EL (cell line): ENCODE results near the gene CD151.

ENCODE experiments used
- DNase-seq: peaks from one replicate; pipeline ENCODE4 v3.0.0-alpha.2; 2016

CD151 gene

DNA sequence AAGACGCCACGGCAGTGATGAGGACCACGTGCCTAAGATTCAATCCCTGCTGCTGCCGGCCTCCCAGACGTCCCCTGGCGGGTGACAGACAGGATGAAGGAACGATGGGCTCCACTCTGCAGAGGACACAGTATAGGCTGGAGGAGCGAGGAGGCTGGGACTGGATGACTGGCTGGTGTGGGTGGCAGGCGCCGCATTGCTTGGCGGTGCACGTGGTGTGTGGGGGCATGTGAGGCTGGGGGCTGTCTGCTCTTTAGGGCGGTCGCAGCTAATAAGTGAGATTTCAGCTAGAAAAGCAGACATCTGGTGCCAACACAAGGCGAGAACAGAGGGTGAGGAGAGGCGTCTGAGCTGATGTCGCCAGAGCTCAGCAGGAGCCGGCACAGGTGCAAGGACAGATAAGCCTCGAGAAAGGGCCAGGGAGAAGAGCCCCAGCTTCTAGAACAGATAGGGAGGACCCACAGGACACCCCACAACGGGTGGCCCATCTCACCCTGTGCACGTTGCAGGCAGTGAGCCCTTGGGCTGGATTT is 43.1 kb downstream of the CD151 start:
- DNase-seq = no peak

DNA sequence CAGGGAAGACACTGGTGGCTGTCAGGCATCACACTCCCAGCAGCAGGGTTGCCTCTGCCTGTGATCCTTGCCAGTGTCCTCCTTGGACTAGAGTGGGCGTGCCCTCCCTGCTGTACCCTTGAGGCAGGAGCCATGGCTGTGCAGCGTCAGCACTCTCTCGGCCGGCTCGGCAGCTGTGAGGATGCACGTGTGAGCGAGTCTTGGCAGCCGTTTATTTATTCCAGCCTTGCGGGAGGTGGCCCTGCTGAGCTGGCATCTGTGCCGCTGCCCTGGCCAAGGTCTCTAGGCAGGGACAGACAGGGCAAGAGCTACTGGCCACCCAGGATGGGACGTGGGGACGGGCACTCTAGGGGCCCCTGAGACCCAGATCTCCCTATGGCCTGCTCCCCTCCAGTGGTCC is 43.8 kb downstream of the CD151 start:
- no peak for DNase-seq

DNA sequence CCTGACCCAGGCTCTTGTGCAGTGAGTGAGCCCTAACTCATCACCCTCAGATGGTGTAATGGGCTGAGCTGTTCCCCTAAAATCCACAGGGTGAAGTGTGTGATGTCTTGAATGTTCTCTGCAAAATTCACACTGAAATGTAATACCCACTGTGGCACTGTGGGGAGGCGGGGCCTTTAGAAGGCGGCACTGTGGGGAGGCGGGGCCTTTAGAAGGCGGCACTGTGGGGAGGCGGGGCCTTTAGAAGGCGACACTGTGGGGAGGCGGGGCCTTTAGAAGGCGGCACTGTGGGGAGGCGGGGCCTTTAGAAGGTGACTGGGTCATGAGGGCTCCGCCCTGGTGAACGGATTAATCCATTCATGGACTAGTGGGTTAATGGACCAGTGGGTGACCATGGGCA is 44.8 kb downstream of the CD151 start:
- no peak for DNase-seq

DNA sequence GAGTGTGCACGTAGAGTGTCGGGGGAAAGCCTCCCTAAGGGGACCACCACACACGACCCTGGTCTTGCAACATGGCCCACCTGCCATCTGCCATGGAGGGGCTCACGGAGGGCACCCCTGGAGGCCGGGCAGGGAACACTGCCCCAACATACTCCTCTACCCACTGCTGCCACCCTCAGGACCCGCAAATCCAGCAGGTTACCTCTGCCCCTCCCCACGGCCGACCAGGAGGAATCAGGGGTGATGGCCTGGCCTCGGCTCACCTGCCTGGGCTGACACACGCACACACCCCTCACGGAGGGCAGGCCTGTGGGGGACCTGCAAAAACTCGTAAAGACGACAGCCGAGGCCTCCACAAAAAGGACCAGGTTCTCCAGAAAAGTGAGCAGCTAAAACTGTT is 47.7 kb downstream of the CD151 start:
- DNase-seq = no peak

DNA sequence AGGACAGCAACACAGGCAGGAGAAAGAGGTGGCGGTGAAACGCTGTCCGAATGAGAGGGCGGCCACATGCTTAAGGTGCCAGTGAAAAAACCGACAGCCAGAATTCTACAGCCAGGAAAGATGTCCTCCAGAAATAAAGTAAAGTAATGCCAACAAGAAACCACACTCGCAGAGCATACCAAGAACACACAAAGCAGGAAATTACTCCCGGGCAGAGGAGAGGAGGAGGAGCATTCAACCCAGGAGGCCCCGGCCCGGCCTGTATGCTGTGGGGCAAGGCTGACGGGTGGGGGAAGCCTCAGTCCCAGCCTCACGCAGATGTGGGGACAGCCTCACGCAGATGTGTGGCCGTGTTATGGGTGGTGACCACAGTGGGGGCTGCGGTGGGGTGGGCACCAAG is 49.8 kb downstream of the CD151 start:
- DNase-seq = no peak

DNA sequence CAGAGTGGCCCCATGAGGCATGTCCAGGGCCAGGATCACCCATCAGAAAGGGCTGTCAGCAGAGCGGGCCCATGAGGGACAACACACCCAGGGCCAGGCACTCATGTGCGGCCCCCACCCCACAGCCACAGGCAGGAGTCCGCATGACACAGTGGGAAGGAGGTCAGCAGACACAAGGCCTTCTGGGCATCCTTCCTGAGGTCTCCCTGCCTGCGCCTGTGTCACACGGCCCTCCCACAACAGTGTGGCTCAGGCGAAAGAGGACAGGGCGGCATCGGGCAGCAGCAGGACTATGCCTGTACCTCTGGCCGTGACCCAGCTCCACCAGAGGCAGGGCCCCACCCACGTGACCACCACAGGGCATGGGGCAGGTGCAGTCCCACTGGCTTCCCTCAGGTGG is 50.8 kb downstream of the CD151 start:
- DNase-seq = no peak

DNA sequence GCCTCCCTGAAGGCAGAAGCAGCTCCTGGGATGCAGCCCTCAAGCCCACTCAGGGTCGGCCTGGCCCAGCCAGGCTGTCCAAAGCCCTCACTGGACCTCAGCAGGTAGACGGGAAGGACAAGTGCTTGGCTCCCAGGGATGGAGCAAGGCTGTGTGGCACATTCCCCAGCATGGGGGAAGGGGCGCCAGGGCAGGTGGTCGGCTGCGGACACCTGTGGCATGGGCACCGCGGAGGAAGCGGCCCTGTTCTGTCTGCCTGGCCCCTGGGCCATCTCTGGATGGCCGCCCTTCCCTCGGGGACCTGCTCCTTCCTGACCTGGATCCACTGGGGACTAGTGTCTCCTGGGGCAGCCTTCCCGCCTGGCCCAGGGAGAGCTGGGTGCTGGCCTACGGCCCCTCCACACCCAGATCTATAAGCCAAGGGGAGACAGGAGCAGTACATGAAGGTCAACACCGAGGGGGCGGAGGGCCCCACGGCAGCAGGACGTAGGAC is 51.9 kb downstream of the CD151 start:
- DNase-seq = no peak

DNA sequence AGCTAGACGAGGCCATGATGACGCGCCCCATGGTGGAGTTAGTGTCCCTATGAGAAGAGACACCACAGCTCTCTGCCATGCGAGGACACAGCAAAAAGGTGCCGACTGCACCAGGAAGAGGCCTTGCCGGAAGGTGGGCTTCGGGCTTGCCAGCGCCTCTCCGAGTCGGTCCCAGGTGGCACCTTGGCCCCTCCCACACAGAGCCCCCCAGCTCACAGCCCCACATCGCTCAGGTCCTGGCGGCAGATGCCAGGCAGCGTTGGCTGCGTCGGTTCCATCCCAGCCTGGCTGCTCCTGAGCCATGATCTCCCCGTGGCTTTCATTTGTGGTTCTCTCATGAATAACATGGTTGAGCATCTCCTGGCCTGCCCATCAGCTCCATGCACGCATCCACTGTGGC is 53.8 kb downstream of the CD151 start:
- DNase-seq = no peak

DNA sequence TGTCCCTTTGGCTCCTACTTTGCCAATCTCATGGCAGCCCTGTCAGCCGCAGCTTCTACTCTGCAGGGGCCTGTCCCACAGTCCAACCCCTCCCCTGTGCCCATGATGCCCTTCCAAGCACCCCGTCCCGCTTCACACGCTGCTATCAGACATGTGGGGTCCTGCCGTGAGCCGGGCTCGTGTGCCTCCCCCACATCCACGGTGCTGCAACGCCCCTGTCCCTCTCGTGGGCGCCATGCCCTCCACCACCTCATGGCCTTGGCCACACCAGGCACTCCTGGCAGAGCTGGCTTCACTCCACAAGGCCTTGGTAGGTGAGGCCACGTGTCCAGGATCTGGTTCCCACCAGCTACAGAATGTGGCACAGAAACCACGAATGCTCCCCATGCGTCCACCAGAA is 54.8 kb downstream of the CD151 start:
- no peak for DNase-seq
